Type B pancreatic cell (in vitro differentiated cells): ENCODE results near the gene HTR1E. TPM values are rescaled to one million over a fixed set of nuclear protein-coding genes. Genes with fewer than 3 reads are reported as not detected.

Experiments
- DNase-seq: peaks from one replicate; pipeline ENCODE4 v3.0.0; 2021; ENCODE audit warnings: mixed read lengths; ENCODE audit not compliant: unreplicated experiment; ENCODE audit errors: extremely low spot score
- H3K27ac Mint-ChIP-seq: 2 replicates; pipeline ENCODE4 v1.8.0; 2021; ENCODE audit warnings: mild to moderate bottlenecking, mixed read lengths
- H3K27me3 Mint-ChIP-seq: 2 replicates; pipeline ENCODE4 v1.8.0; 2021; ENCODE audit warnings: mixed read lengths
- H3K36me3 Mint-ChIP-seq: 2 replicates; pipeline ENCODE4 v1.8.0; 2021; ENCODE audit warnings: mixed read lengths
- H3K4me1 Mint-ChIP-seq: one replicate; pipeline ENCODE4 v1.8.0; 2021; ENCODE audit warnings: mixed read lengths; ENCODE audit not compliant: unreplicated experiment
- H3K4me3 Mint-ChIP-seq: 2 replicates; pipeline ENCODE4 v1.8.0; 2021; ENCODE audit warnings: mild to moderate bottlenecking, mixed read lengths
- H3K9me3 Mint-ChIP-seq: 2 replicates; pipeline ENCODE4 v1.8.0; 2021; ENCODE audit warnings: mixed read lengths
- total RNA-seq: library from RNA; stranded (reverse); gene quantifications from 2 replicates; pipeline ENCODE4 v1.2.1, GENCODE V29; 2021; ENCODE audit warnings: low replicate concordance
- TF ChIP-seq, protein P1 (sequence below): fragments of 200-600 bp; sonication (generic); conservative IDR thresholded peaks from 2 replicates; pipeline ENCODE4 v1.5.0; 2021; ENCODE audit warnings: antibody characterized with exemption, mild to moderate bottlenecking

HTR1E gene
- total RNA-seq, 1 donor from 2014 or later = 0.39 TPM

DNA sequence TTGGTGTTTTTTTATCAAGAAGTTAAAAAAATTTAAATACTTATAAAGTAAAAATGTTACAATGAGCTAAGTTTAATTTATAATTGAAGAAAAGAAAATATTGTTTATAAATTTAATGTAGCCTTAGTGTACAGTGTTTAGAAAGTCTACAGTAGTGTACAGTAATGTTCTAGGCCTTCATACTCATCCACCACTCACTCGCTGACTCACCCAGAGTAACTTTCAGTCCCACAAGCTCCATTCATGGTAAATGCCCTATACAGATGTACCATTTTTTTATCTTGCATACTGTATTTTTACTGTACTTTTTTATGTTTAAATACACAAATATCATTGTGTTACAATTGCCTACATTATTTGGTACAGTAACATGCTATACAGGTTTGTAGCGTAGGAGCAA is 26.0 kb downstream of the HTR1E start:
- TF ChIP-seq, protein P1, sequence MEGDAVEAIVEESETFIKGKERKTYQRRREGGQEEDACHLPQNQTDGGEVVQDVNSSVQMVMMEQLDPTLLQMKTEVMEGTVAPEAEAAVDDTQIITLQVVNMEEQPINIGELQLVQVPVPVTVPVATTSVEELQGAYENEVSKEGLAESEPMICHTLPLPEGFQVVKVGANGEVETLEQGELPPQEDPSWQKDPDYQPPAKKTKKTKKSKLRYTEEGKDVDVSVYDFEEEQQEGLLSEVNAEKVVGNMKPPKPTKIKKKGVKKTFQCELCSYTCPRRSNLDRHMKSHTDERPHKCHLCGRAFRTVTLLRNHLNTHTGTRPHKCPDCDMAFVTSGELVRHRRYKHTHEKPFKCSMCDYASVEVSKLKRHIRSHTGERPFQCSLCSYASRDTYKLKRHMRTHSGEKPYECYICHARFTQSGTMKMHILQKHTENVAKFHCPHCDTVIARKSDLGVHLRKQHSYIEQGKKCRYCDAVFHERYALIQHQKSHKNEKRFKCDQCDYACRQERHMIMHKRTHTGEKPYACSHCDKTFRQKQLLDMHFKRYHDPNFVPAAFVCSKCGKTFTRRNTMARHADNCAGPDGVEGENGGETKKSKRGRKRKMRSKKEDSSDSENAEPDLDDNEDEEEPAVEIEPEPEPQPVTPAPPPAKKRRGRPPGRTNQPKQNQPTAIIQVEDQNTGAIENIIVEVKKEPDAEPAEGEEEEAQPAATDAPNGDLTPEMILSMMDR = no peak
- no peak for DNase-seq
- Mint-ChIP-seq H3K27me3 (no peaks in the 10 kb centered on the region), H3K4me1 (no peaks in the 10 kb centered on the region), H3K27ac (no peak overlapping the region), H3K4me3 (no peak overlapping the region), H3K9me3 (no peaks in the 10 kb centered on the region), H3K36me3 (no peaks in the 10 kb centered on the region)

DNA sequence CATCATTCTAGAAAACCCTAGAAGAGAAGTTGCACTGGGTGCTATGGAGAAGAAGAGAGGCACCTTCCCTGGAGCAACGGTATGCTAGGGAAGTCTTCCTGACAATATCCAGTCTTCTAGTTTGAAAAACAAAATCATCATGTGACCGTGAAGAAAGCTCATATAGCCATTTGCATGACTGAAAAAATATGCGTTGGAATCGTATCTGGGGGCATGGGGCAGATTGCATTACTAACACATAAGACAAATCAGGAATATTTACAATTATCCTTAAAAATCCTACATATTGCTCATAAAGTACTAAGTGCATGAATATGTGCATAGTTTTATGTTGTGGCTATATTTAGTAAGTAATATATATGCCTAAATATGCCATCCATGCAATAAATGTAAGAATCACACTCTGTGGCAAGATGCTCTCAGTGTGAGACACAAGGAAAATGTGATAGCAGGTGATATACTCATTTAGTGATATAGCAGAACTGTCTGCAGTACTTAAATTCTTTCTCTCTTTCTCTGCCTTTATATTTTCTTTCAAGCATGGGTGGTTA is 26.8 kb downstream of the HTR1E start:
- Mint-ChIP-seq H3K27me3 (no peaks in the 10 kb centered on the region), H3K4me3 (no peak overlapping the region), H3K36me3 (no peaks in the 10 kb centered on the region), H3K4me1 (no peaks in the 10 kb centered on the region), H3K9me3 (no peaks in the 10 kb centered on the region), H3K27ac (no peak overlapping the region)
- TF ChIP-seq, protein P1 = no peak
- no peak for DNase-seq

DNA sequence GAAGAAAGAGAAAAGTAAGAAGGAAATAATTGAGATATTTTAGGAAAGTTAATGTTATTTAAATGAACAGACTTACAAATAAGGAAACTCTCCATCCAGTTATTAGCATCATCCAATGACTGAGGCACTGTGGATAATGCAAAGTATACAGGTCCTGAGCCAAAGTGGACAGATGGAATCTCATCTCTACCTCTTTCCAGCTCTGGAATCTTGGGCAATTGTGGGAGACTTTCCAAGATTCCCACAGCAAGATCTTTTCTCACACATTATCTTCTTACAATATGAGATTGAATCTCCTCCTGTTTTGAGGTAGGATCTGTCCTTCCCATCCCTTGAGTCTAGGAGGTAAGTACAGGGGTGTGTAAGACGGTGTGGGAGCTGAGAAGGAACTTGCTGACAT is 28.9 kb downstream of the HTR1E start:
- H3K27me3 Mint-ChIP-seq = no peaks in the 10 kb centered on the region
- no peak overlapping the region for H3K27ac Mint-ChIP-seq
- H3K4me1 Mint-ChIP-seq = no peaks in the 10 kb centered on the region
- TF ChIP-seq, protein P1 = no peak
- H3K9me3 Mint-ChIP-seq = no peaks in the 10 kb centered on the region
- no peak for DNase-seq
- H3K36me3 Mint-ChIP-seq = no peaks in the 10 kb centered on the region
- H3K4me3 Mint-ChIP-seq = no peak overlapping the region

DNA sequence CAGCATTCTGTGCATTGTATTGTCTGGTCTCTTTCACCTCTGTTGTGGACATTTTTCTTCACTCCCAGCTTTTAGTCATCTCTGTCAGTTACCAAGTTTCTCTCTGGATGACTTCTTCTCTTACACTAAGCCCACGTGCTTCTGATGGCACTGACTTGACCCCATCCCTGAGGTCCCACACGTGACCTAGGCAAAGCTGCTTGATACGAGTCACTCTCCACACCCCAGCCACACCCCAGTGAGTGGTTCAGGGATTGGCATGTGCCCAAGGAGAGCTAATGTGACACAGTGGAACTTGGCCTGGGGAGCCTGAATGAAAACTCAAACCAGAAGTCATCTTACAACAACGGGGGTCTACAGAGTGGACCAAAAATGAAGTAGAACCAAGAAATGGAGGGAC is 32.2 kb downstream of the HTR1E start:
- TF ChIP-seq, protein P1 = no peak
- H3K4me1 Mint-ChIP-seq = no peaks in the 10 kb centered on the region
- peaks cover 11% of the 10 kb centered on the region for H3K27me3 Mint-ChIP-seq
- H3K36me3 Mint-ChIP-seq = no peaks in the 10 kb centered on the region
- DNase-seq = no peak
- no peak overlapping the region for H3K4me3 Mint-ChIP-seq
- H3K27ac Mint-ChIP-seq = no peak overlapping the region
- H3K9me3 Mint-ChIP-seq = no peaks in the 10 kb centered on the region

DNA sequence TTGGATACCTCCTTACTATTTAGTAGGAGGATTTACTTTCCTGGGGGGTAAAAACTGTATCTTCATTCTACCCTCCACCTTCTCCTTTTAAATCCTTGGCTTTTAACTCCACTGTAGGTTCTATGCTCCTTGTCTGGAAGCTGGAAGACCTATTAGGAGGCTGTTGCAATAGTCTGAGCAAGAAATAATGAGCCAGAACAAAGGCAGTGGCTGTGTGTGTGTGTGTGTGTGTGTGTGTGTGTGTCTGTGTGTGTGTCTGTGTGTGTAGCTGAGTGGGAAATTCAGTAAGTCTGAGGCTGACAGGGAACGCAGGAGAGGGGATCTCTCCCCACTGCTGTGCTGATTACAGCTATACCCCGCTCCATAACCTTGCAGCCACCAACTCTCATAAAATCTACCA is 35.8 kb downstream of the HTR1E start:
- Mint-ChIP-seq H3K27me3 (peaks cover 22% of the 10 kb centered on the region), H3K9me3 (no peaks in the 10 kb centered on the region), H3K36me3 (no peaks in the 10 kb centered on the region), H3K27ac (no peak overlapping the region), H3K4me1 (no peaks in the 10 kb centered on the region), H3K4me3 (no peak overlapping the region)
- no peak for DNase-seq
- TF ChIP-seq, protein P1 = no peak

DNA sequence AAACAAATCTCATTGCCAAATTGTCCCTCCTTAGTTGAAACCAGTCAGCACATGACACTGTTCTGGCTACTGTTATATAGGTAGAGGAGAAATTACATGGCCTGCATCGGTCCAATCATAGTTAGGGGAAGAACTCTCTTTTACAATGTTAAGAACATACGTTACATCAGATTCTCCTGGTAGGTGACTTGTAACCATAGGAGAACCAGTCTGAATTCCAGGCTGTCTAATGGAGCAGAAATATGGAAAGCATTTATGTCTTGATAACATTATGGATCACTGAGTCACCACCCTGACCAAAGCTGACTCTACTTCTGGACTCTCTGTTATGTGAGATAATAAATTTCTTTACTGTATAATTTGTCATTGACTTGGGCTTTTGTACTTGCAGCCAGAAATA is 40.9 kb downstream of the HTR1E start:
- Mint-ChIP-seq H3K27me3 (peaks cover 28% of the 10 kb centered on the region), H3K36me3 (no peaks in the 10 kb centered on the region), H3K9me3 (no peaks in the 10 kb centered on the region), H3K27ac (no peak overlapping the region), H3K4me3 (no peak overlapping the region), H3K4me1 (no peaks in the 10 kb centered on the region)
- TF ChIP-seq, protein P1 = no peak
- no peak for DNase-seq
